H4 (cell line): ENCODE data around the gene COG8. TPM values are rescaled to one million over a fixed set of nuclear protein-coding genes. Genes with fewer than 3 reads are reported as not detected.

Source experiments
- DNase-seq: peaks from one replicate; pipeline ENCODE4 v3.0.0-alpha.2; 2015; ENCODE audit warnings: low spot score
- total RNA-seq: library from RNA; depleted of rRNA; stranded (reverse); fragments of >200 nt; shearing (Covaris generic); gene quantifications from 2 replicates; pipeline ENCODE4 v1.2.3, GENCODE V29; 2014

COG8 gene
- total RNA-seq, 1 experiment from 2014 or later: 30.8 TPM

GRCh38 chr16:69346683-69347082, 7.3 kb upstream of the COG8 start:
- DNase-seq: no peak

DNA sequence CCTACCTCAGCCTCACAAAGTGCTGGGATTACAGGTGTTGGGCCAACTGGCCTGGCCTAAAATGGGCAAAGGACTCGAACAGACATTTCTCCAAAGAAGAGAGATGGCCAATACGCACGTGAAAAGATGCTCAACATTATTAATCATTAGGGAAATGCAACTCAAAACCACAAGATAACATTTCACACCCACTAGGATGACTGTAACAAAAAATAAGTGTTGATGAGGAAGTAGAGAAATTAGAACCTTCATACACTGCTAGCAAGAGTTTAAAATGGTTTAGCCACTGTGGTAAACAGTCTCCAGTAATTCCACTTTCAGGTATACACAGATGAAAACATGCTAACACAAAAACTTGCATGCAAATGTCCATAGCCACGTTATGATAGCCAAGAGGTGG, 6.6 kb upstream of the COG8 start:
- DNase-seq: no peak

- no peak for DNase-seq
Observed at GRCh38 chr16:69344171-69344570, 4.8 kb upstream of the COG8 start.

DNA sequence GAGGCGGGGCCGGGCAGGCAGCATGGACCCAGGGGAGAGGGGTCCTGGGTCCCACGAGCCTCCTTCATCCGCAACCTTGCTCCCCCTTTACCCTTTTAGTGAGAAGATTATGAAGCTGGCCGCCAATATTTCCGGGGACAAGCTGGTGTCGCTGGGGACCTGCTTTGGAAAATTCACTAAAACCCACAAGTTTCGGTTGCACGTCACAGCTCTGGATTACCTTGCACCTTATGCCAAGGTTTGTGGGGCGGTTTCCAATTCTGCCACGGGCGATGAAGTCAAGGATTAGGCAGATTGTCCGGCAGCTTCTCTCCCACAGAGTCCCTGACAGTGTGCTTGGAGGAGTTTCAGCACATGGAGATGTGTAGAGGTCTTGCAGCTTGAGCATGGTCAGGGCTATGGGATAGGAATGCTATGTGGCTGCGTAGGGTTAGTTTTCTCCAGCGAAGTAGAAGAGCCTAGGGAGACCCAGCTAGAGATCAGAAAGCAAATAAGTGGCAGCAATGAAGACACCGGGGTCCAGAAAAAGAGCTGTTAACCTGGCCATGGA, 806 bp upstream of the COG8 start:
- no peak for DNase-seq

- DNase-seq: no peak
Observed at GRCh38 chr16:69338557-69339288, 641 bp downstream of the COG8 start.

- DNase-seq: no peak
Observed at GRCh38 chr16:69334696-69335095, 4.7 kb downstream of the COG8 start.

GRCh38 chr16:69330286-69331109, 8.9 kb downstream of the COG8 start, which contains the start of gene PDF:
Gene PDF, minus strand, starts transcription at chr16:69330588. Its CDS starts 18 bp downstream, at chr16:69330570.
- peak; percentile 91 for DNase-seq

- no peak for DNase-seq
Observed at GRCh38 chr16:69329369-69330285, 9.7 kb downstream of the COG8 start.

- DNase-seq: peak; percentile 58
Observed at GRCh38 chr16:69328854-69329316, 10.5 kb downstream of the COG8 start.

DNA sequence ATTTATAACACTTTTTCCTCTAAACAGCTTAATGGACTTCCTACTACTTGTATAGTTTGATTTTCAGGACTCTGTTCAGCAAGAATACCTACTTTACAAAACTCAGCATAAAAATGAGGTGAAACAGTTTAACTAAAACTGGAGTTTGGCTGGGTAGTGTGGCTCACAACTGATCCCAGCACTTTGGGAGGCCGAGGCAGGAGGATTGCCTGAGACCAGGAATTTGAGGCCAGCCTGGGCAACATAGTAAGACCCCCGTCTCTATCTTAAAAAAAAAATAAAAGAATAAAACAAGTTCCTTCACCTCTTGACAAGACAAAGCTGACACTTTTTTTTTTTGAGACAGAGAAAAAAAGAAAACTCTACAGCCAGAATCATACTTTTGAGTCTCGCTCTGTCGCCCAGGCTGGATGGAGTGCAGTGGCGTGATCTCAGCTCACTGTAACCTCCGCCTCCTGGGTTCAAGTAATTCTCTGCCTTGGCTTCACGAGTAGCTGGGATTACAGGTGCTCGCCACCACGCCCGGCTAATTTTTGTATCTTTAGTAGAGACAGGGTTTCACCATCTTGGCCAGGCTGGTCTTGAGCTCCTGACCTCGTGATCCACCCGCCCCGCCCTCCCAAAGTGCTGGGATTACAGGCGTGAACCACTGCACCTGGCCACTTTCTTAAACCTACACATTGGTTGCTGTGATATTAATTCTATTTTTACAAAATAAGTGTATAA, 11.6 kb downstream of the COG8 start:
- no peak for DNase-seq

DNA sequence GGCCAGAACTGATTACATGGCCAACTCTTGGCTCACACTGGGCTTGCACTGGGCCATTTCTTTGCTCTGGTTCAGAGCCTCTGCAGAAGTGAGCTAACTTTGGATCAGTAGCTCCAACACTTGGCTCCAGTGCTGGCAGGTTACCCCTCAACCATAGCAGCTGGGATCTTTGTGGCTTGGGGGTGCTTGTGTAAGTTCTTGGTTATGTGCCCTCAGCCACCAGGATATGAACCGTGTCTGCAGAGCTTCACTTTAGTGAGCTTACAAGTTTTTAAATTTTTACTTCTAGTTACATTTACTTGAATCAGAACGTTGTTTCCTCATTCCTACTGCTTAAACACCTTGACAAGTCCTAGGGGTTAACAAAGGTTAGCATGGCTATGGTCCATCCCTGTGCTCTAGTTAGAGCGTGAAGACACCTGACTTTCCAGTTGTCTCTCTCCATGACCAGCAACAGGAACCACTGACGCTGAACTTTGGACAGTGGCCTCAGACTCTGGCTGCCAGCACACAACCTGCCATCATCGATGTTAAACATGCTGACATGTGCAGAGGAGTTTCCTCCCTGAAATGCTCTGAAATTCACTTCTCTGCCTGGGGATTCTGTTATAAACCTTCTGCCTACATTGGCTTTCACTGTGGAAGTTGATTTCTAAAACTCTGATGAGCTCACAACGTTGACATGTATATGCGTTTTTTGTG, 13.0 kb downstream of the COG8 start:
- no peak for DNase-seq

- no peak for DNase-seq
Observed at GRCh38 chr16:69325784-69326171, 13.6 kb downstream of the COG8 start.

- DNase-seq: no peak
Observed at GRCh38 chr16:69324585-69325253, 14.6 kb downstream of the COG8 start.

GRCh38 chr16:69324013-69324531, 15.3 kb downstream of the COG8 start:
- DNase-seq: no peak

DNA sequence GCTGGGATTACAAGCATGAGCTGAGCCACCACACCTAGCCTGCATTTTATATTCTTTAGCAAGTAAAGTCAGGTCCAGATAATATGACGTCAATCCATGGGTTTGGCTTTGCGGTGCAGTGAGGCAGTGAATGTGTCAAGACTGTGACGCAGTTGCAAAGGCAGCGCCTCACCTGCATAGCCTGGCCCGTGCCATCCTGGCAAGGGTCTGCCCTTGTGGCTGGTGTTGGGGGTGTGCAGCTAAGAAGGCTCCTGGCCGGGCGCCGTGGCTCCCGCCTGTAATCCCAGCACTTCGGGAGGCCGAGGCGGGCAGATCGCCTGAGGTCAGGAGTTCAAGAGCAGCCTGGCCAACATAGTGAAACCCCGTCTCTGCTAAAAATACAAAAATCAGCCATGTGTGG, 15.9 kb downstream of the COG8 start:
- no peak for DNase-seq

- DNase-seq: no peak
Observed at GRCh38 chr16:69322343-69322742, 17.0 kb downstream of the COG8 start.

- DNase-seq: no peak
Observed at GRCh38 chr16:69321080-69321479, 18.3 kb downstream of the COG8 start.

- DNase-seq: no peak
Observed at GRCh38 chr16:69320740-69321073, 18.7 kb downstream of the COG8 start.
